K562 (cell line): ENCODE results near the gene SGSM2. TPM values are rescaled to one million over a fixed set of nuclear protein-coding genes. Genes with fewer than 3 reads are reported as not detected.

Experiments used
- ATAC-seq: fragments of 200-7000 bp; cut with Tn5 transposase; 3 replicates; pipeline ENCODE4 v1.9.1; 2020; ENCODE audit warnings: moderate library complexity
- BruUV-seq: library from RNA; stranded (reverse); fragments of 400-500 nt; replicated peaks from 2 replicates; lab custom pipeline; 2021; lab: Mats Ljungman, UMichigan
- CTCF ChIA-PET: fragments of 300-600 bp; formaldehyde crosslinking; extraction: SDS; loops from one replicate; lab custom pipeline; 2021; ENCODE audit warnings: low intra/inter-chr PET ratio; lab: Yijun Ruan, JAX
- POLR2A ChIA-PET: fragments of 300-600, 350-650 bp; sonication (Branson Sonifier 250); formaldehyde crosslinking; extraction: SDS; loops from one replicate; lab custom pipeline; 2021; ENCODE audit warnings: antibody characterized with exemption, inconsistent platforms; lab: Yijun Ruan, JAX
- DNase-seq, 4 experiments: peaks; one replicate each; pipeline versions ENCODE4 v3.0.0 to v3.0.0-alpha.2; 2011 to 2018; ENCODE audit warnings: low spot score in 3 of 4, mixed read lengths in 3 of 4; ENCODE audit errors: extremely low read depth in 1 of 4
- FAIRE-seq: peaks from 2 replicates; lab custom pipeline; 2011; peaks lifted over from hg19 to GRCh38; lab: Jason Lieb, UNC
- H2AFZ ChIP-seq: 2 replicates; pipeline ENCODE4 v1.6.0; 2011; ENCODE audit warnings: low read depth, low read length, control low read depth, inconsistent platforms
- H3K27ac ChIP-seq: fragments of 200-600 bp; 3 replicates; pipeline ENCODE4 v1.8.0; 2011; ENCODE audit warnings: low read depth, mild to moderate bottlenecking, control low read depth, inconsistent platforms, low read length, moderate library complexity, mixed read lengths; ENCODE audit errors: extremely low read depth
- H3K27me3 ChIP-seq, 2 experiments: fragments of 300-600 bp in 1 of 2; 2 replicates in 1 of 2; 3 replicates in 1 of 2; pipeline versions ENCODE4 v1.6.0 to v1.8.0; 2011; ENCODE audit warnings: inconsistent platforms in 2 of 2, low read length in 2 of 2, mild to moderate bottlenecking in 1 of 2, mixed read lengths in 1 of 2, moderate library complexity in 1 of 2; ENCODE audit not compliant: control insufficient read depth in 2 of 2, insufficient read depth in 2 of 2
- H3K36me3 ChIP-seq: fragments of 300-600 bp; 3 replicates; pipeline ENCODE4 v1.8.0; 2011; ENCODE audit warnings: mild to moderate bottlenecking, low read length, inconsistent platforms; ENCODE audit not compliant: control insufficient read depth, insufficient read depth
- H3K4me1 ChIP-seq, 2 experiments: fragments of 200-600 bp in 1 of 2; replicated peaks in 1 of 2; 2 replicates in 1 of 2; 3 replicates in 1 of 2; pipeline versions ENCODE4 v1.5.1 to v1.8.0; 2011; ENCODE audit warnings: inconsistent platforms in 2 of 2, low read length in 2 of 2, mild to moderate bottlenecking in 1 of 2, mixed read lengths in 1 of 2, moderate library complexity in 1 of 2; ENCODE audit not compliant: control insufficient read depth in 2 of 2, insufficient read depth in 2 of 2
- H3K4me2 ChIP-seq: 2 replicates; pipeline ENCODE4 v1.6.1; 2011; ENCODE audit warnings: low read length, control low read depth, inconsistent platforms, mixed read lengths; ENCODE audit not compliant: insufficient read depth
- H3K4me3 ChIP-seq: fragments of 200-600 bp; sonication (generic), shearing (Covaris generic); 2 replicates; pipeline ENCODE4 v1.5.1; 2016; ENCODE audit warnings: control low read depth, inconsistent platforms
- H3K79me2 ChIP-seq: fragments of 200-600 bp; 3 replicates; pipeline ENCODE4 v1.8.0; 2011; ENCODE audit warnings: low read length, inconsistent platforms; ENCODE audit not compliant: control insufficient read depth, insufficient read depth
- H3K9ac ChIP-seq, 2 experiments: 2 replicates each; pipeline versions ENCODE4 v1.6.0 to v1.6.1; 2011; ENCODE audit warnings: low read depth in 2 of 2, low read length in 2 of 2, control low read depth in 1 of 2, inconsistent platforms in 1 of 2, mild to moderate bottlenecking in 1 of 2, mixed read lengths in 1 of 2; ENCODE audit not compliant: insufficient read depth in 1 of 2
- H3K9me1 ChIP-seq: one replicate; pipeline ENCODE4 v1.6.0; 2011; ENCODE audit warnings: inconsistent platforms, mild to moderate bottlenecking, low read length, moderate library complexity; ENCODE audit not compliant: control insufficient read depth, insufficient read depth
- H3K9me3 ChIP-seq: replicated peaks from 2 replicates; pipeline ENCODE4 v1.5.1; 2011; ENCODE audit warnings: low read depth, low read length, inconsistent platforms; ENCODE audit not compliant: control insufficient read depth, insufficient read depth
- H4K20me1 ChIP-seq: replicated peaks from 2 replicates; pipeline ENCODE4 v1.6.1; 2011; ENCODE audit warnings: low read length, inconsistent platforms, mixed read lengths; ENCODE audit not compliant: control insufficient read depth, insufficient read depth
- BRD4 ChIP-seq: fragments of 200-600 bp; sonication (generic); IDR thresholded peaks from 2 replicates; pipeline ENCODE4 v1.6.1; 2017; ENCODE audit warnings: inconsistent platforms
- ETV6 ChIP-seq, 3 experiments: fragments of 150-350 bp in 1 of 3; sonication (generic) in 1 of 3; formaldehyde crosslinking in 1 of 3; IDR thresholded peaks; 2 replicates each; pipeline versions ENCODE4 v1.6.1 to v1.8.0; 2014 to 2022; ENCODE audit warnings: borderline replicate concordance in 2 of 3, low read depth in 2 of 3, antibody characterized with exemption in 1 of 3, low read length in 1 of 3, mild to moderate bottlenecking in 1 of 3, missing genetic modification reagents in 1 of 3
- FIP1L1 ChIP-seq: fragments of 200-400 bp; formaldehyde crosslinking; IDR thresholded peaks from 2 replicates; pipeline ENCODE4 v1.6.1; 2018; ENCODE audit warnings: mild to moderate bottlenecking, low read depth, low read length; ENCODE audit not compliant: poor library complexity, severe bottlenecking
- FOXM1 ChIP-seq, 2 experiments: fragments of 450-650 bp in 1 of 2; sonication (generic) in 1 of 2; formaldehyde crosslinking in 1 of 2; IDR thresholded peaks; 2 replicates each; pipeline versions ENCODE4 v1.6.1 to v1.9.0; 2017 to 2022; ENCODE audit warnings: low read depth in 2 of 2, mild to moderate bottlenecking in 2 of 2, missing genetic modification reagents in 1 of 2, moderate library complexity in 1 of 2
- MTF1 ChIP-seq: fragments of 250-450 bp; sonication (Bioruptor Pico); IDR thresholded peaks from 2 replicates; pipeline ENCODE4 v1.9.0; 2021; ENCODE audit warnings: moderate library complexity, mild to moderate bottlenecking, inconsistent platforms, borderline replicate concordance
- POLR2G ChIP-seq: fragments of 200-400 bp; formaldehyde crosslinking; IDR thresholded peaks from 2 replicates; pipeline ENCODE4 v1.6.1; 2017; ENCODE audit warnings: low read depth, mild to moderate bottlenecking, antibody characterized with exemption, low read length, moderate library complexity
- ZHX1 ChIP-seq: fragments of 150-350 bp; conservative IDR thresholded peaks from 2 replicates; pipeline ENCODE4 v1.6.1; 2014; ENCODE audit warnings: low read length
- ZNF436 ChIP-seq: fragments of 250-450, 450-650 bp; sonication (Bioruptor Pico); formaldehyde crosslinking; IDR thresholded peaks from 2 replicates; pipeline ENCODE4 v1.7.0; 2020; ENCODE audit warnings: mild to moderate bottlenecking
- ZNF740 ChIP-seq, 3 experiments: fragments of 200-800 bp in 1 of 3; sonication (Bioruptor generic) in 1 of 3; sonication (generic) in 1 of 3; formaldehyde crosslinking in 1 of 3; IDR thresholded peaks; 2 replicates each; pipeline versions ENCODE4 v1.6.1 to v1.8.0; 2016 to 2022; ENCODE audit warnings: mild to moderate bottlenecking in 2 of 3, missing compliant biosample characterization in 2 of 3, missing genetic modification characterization in 2 of 3, missing genetic modification reagents in 1 of 3
- ZNF764 ChIP-seq: fragments of 250-450 bp; sonication (Bioruptor Pico); IDR thresholded peaks from 2 replicates; pipeline ENCODE4 v1.4.0; 2020; ENCODE audit warnings: low read depth, mild to moderate bottlenecking, moderate library complexity
- WGBS: fragments of 100-300 bp; shearing (Covaris generic); methylation state at CpG from one replicate; pipeline ENCODE4 v1.1.6; 2016; ENCODE audit warnings: low coverage, mixed read lengths; ENCODE audit not compliant: insufficient coverage; ENCODE audit errors: missing lambda C conversion rate; 5-methylcytosine and 5-hydroxymethylcytosine counted together
- in situ Hi-C: fragments of 300-500 bp; cut with MboI; formaldehyde crosslinking; loops from 4 replicates; pipeline ENCODE4 v1.15.0; 2018; ENCODE audit warnings: inconsistent platforms, mixed read lengths
- intact Hi-C: fragments of 100-400 bp; cut with micrococcal nuclease; formaldehyde crosslinking; loops from 2 replicates; pipeline ENCODE4 v1.14.2; 2022
- polyA plus RNA-seq, 8 experiments: library from polyadenylated mRNA; depleted of rRNA in 4 of 8; stranded (reverse) in 5 of 8; unstranded in 3 of 8; fragments of >200 nt; fragmentation: Nextera tagmentation in 2 of 8; fragmentation: Illumina TruSeq in 1 of 8; extraction: Ambion mirVana in 2 of 8; extraction: Trizol in 1 of 8; gene quantifications; 2 replicates each; pipeline versions ENCODE4 v1.2.1 to v1.2.3, GENCODE V29; 2011 to 2014; ENCODE audit warnings: inconsistent platforms in 1 of 8, missing spikeins in 1 of 8
- total RNA-seq, 7 experiments: library from RNA; depleted of rRNA in 6 of 7; stranded (reverse); fragments of >200 nt in 6 of 7; fragmentation: Illumina TruSeq in 2 of 7; extraction: Trizol in 2 of 7; gene quantifications; 2 replicates each; pipeline versions ENCODE4 v1.2.1 to v1.2.3, GENCODE V29; 2011 to 2021; ENCODE audit warnings: low replicate concordance in 1 of 7
- TF ChIP-seq, protein P1 (sequence below): fragments of 250-450 bp; sonication (Bioruptor Pico); IDR thresholded peaks from 2 replicates; pipeline ENCODE4 v1.6.1; 2021; ENCODE audit warnings: mild to moderate bottlenecking

SGSM2 gene
- total and polyA plus RNA-seq, 9 of the 15 experiments (the other 6 are each of a cell fraction or from before 2014, with no cell fraction given): 0.20 to 26.3 (median 14.8) TPM

DNA sequence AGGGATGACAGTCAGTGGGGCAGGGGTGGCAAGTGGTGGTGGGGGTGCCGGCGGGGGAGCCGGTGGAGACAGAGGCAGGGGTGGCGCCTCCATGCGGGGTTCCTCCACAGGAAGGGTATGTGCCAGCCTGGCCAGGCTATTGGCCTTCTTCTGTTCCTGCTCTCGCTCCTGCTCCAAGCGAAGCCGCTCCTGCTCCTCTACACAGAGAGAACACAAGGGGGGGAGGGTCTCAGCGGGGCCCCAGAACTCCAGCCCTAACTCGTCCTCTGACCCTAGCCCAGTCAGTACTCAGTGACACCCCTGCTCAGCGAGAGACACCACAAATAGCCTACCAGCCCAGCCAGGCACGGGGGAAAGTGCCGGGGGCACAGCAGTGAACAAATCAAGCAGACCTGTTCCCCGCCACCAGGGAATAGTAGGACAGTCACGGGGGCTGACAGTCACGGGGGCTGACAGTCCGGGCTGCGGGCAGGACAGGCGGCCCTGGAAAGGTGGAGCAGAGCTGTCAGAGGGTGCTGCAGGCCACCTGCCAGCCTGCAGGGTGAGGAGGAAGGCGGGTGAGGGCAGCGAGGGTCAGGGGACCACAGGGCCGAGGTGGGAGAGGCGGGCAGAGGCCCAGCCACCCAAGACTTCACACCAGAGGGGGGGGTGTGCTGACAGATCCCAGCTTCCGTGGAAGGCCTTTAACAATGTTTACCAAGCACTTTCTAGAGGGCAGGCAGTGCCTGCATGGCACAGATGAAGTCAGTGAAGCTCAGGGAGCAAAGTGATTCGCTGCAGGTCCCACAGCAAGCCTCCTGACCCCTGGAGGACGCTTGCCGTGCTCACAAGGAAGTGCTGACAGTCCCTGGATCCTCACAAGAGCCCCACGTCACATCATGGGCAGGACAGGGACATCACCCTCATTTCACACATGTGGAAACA, 58.2 kb downstream of the SGSM2 start:
- ChIA-PET CTCF (no interaction called here), POLR2A (interaction anchor here (0.6 to 4.0 kb wide), 2 partner anchors 13 to 311 kb away, joined by 4 to 24 read pairs; no protein-coding TSS in a partner anchor)
- ATAC-seq (no peak), DNase-seq (peak in 1 of 4 experiments; percentile 54), FAIRE-seq (no peak)
- intact Hi-C loops: no loop called here
- Histone ChIP-seq H3K36me3 (peaks cover 16% of the 10 kb centered on the region; the same call in 2 of the 3 replicates), H3K27me3 (no peaks in the 10 kb centered on the region), H3K4me1 (peaks cover 42 to 80% of the 10 kb centered on the region in 2 experiments), H3K4me2 (peak overlapping the region; percentile 79), H3K79me2 (peaks cover 76% of the 10 kb centered on the region), H3K9ac (peak overlapping the region; percentile 79 to 90), H3K4me3 (peak overlapping the region; percentile 29; the same call in 1 of the 2 replicates), H3K27ac (peak overlapping the region; percentile 100), H3K9me3 (no peaks in the 10 kb centered on the region), H3K9me1 (peaks cover 3% of the 10 kb centered on the region), H4K20me1 (0 out of 2 replicates have a peak, but pooled peaks cover 3% of the 10 kb centered on the region), H2AFZ (no peak overlapping the region)
- 38% methylated on average over 6 of the region's 28 CpGs for WGBS
- in situ Hi-C loops: no loop called here
- BruUV-seq: no TSS peak
- TF ChIP-seq BRD4: no peak
- no peak for TF ChIP-seq FIP1L1
- TF ChIP-seq ZNF764 (CRISPR knock-in tag): no peak
- TF ChIP-seq ETV6 (IDR thresholded peaks at IDR 0.05; ENCODE audit: borderline replicate concordance in 1 of 2, low read depth in 2 of 2, low read length in 1 of 2): no peak
- no peak for TF ChIP-seq ETV6 (CRISPR knock-in tag; IDR thresholded peaks at IDR 0.05; ENCODE audit: borderline replicate concordance)
- TF ChIP-seq MTF1 (CRISPR knock-in tag): no peak
- no peak for TF ChIP-seq ZHX1
- no peak for TF ChIP-seq FOXM1 (IDR thresholded peaks at IDR 0.05; ENCODE audit: low read depth)
- no peak for TF ChIP-seq FOXM1 (CRISPR knock-in tag; IDR thresholded peaks at IDR 0.05; ENCODE audit: low read depth)
- TF ChIP-seq ZNF740 (CRISPR knock-in tag; IDR thresholded peaks at IDR 0.05): 0 out of 2 replicates have a peak, but pooled peaks have one; percentile 27
- no peak for TF ChIP-seq ZNF740 (tag; IDR thresholded peaks at IDR 0.05)
- TF ChIP-seq, protein P1, sequence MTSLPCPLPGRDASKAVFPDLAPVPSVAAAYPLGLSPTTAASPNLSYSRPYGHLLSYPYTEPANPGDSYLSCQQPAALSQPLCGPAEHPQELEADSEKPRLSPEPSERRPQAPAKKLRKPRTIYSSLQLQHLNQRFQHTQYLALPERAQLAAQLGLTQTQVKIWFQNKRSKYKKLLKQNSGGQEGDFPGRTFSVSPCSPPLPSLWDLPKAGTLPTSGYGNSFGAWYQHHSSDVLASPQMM (CRISPR knock-in tag): no peak
- peak; percentile 50; the same call in 1 of the 2 replicates for TF ChIP-seq POLR2G
- TF ChIP-seq ZNF436: no peak
